OCI-LY7 (cell line): ENCODE measurements around the gene TIMD4. TPM values are rescaled to one million over a fixed set of nuclear protein-coding genes. Genes with fewer than 3 reads are reported as not detected.

Source experiments
- BruUV-seq: library from RNA; stranded (reverse); fragments of 400-500 nt; replicated peaks from 2 replicates; lab custom pipeline; 2021; lab: Mats Ljungman, UMichigan
- CTCF ChIA-PET: fragments of 300-600 bp; sonication (Branson Sonifier 250); formaldehyde crosslinking; loops from one replicate; lab custom pipeline; 2022; ENCODE audit warnings: antibody characterized with exemption; ENCODE audit not compliant: unreplicated experiment; lab: Charles Lee
- POLR2A ChIA-PET: fragments of 300-600 bp; sonication (Branson Sonifier 250); formaldehyde crosslinking; loops from one replicate; lab custom pipeline; 2022; ENCODE audit warnings: antibody characterized with exemption; lab: Charles Lee
- DNase-seq: peaks from one replicate; pipeline ENCODE4 v3.0.0-alpha.2; 2015; ENCODE audit warnings: low spot score
- H2AFZ ChIP-seq: fragments of 200-600 bp; sonication (generic), shearing (Covaris generic); 2 replicates; pipeline ENCODE4 v1.6.1; 2014; ENCODE audit warnings: mild to moderate bottlenecking, antibody characterized with exemption, low read length, moderate library complexity
- H3K27ac ChIP-seq: fragments of 200-600 bp; sonication (generic); 2 replicates; pipeline ENCODE4 v1.5.1; 2014; ENCODE audit warnings: mixed run types, low read depth, mild to moderate bottlenecking, moderate library complexity, low read length, inconsistent platforms; ENCODE audit not compliant: poor library complexity, severe bottlenecking
- H3K36me3 ChIP-seq: fragments of 200-600 bp; sonication (generic); 2 replicates; pipeline ENCODE4 v1.6.1; 2014; ENCODE audit warnings: mild to moderate bottlenecking, antibody characterized with exemption, low read length, moderate library complexity, mixed read lengths; ENCODE audit not compliant: insufficient read depth
- H3K4me1 ChIP-seq: fragments of 200-600 bp; sonication (generic); 2 replicates; pipeline ENCODE4 v1.5.1; 2014; ENCODE audit warnings: mild to moderate bottlenecking, low read length; ENCODE audit not compliant: insufficient read depth, poor library complexity, severe bottlenecking
- H3K4me2 ChIP-seq: fragments of 200-600 bp; sonication (generic); 2 replicates; pipeline ENCODE4 v1.6.1; 2014; ENCODE audit warnings: mild to moderate bottlenecking, low read length
- H3K4me3 ChIP-seq: fragments of 200-600 bp; sonication (generic); 2 replicates; pipeline ENCODE4 v1.5.1; 2014; ENCODE audit warnings: mild to moderate bottlenecking, low read depth, low read length; ENCODE audit not compliant: poor library complexity, severe bottlenecking
- H3K79me2 ChIP-seq: fragments of 200-600 bp; sonication (generic); 2 replicates; pipeline ENCODE4 v1.6.1; 2016; ENCODE audit warnings: low read depth, mild to moderate bottlenecking, low read length, moderate library complexity, mixed read lengths; ENCODE audit not compliant: insufficient read depth
- H3K9me2 ChIP-seq: fragments of 200-600 bp; sonication (generic); 2 replicates; pipeline ENCODE4 v1.6.1; 2016; ENCODE audit warnings: mild to moderate bottlenecking, low read length, mixed read lengths; ENCODE audit not compliant: insufficient read depth
- H3K9me3 ChIP-seq: fragments of 200-600 bp; sonication (generic); 2 replicates; pipeline ENCODE4 v1.6.1; 2014; ENCODE audit warnings: mild to moderate bottlenecking, mixed run types, low read length, mixed read lengths
- H4K20me1 ChIP-seq: fragments of 200-600 bp; sonication (generic); 2 replicates; pipeline ENCODE4 v1.6.1; 2014; ENCODE audit warnings: mild to moderate bottlenecking, antibody characterized with exemption, low read length, moderate library complexity, mixed read lengths; ENCODE audit not compliant: insufficient read depth
- CTCF ChIP-seq: fragments of 200-600 bp; sonication (generic); conservative IDR thresholded peaks from 2 replicates; pipeline ENCODE4 v1.5.1; 2014; ENCODE audit warnings: mild to moderate bottlenecking, antibody characterized with exemption, low read length, moderate library complexity, mixed read lengths
- EZH2phosphoT487 ChIP-seq: fragments of 200-600 bp; sonication (generic); IDR thresholded peaks from 2 replicates; pipeline ENCODE4 v1.6.1; 2018; ENCODE audit warnings: low read depth, borderline replicate concordance, mild to moderate bottlenecking, mixed run types, antibody characterized with exemption, low read length, moderate library complexity, mixed read lengths
- intact Hi-C: fragments of 100-400 bp; cut with micrococcal nuclease; formaldehyde crosslinking; loops from one replicate; pipeline ENCODE4 v1.10.0; 2022; ENCODE audit not compliant: unreplicated experiment
- total RNA-seq, 2 experiments: library from RNA; depleted of rRNA in 1 of 2; stranded (reverse); fragments of >200 nt in 1 of 2; shearing (Covaris generic) in 1 of 2; gene quantifications; 2 replicates each; pipeline ENCODE4 v1.2.3, GENCODE V29; 2014 to 2022

TIMD4 gene
- total RNA-seq, 2 experiments from 2014 or later = 1.1 to 1.3 TPM

GRCh38 chr5:156920042-156920860 is 42.8 kb downstream of the TIMD4 start:
- Histone ChIP-seq H3K27ac (peak overlapping the region; percentile 83), H3K4me3 (peak overlapping the region; percentile 7), H3K9me2 (no peaks in the 10 kb centered on the region), H3K36me3 (no peaks in the 10 kb centered on the region), H3K4me2 (peak overlapping the region; percentile 52), H3K9me3 (no peaks in the 10 kb centered on the region; the same call in 1 of the 2 replicates), H2AFZ (peak overlapping the region; percentile 71; the same call in 1 of the 2 replicates), H4K20me1 (no peaks in the 10 kb centered on the region), H3K79me2 (no peaks in the 10 kb centered on the region), H3K4me1 (peaks cover 96% of the 10 kb centered on the region)
- no peak for DNase-seq
- intact Hi-C loops = no loop called here
- TSS peak; percentile 81 for BruUV-seq
- ChIA-PET POLR2A (interaction anchor here (0.5 to 11.8 kb wide), 19 partner anchors 9 to 989 kb away, joined by 3 to 271 read pairs (median 4); no protein-coding TSS in a partner anchor), CTCF (interaction anchor here (0.9 to 2.6 kb wide), 5 partner anchors 9 to 26 kb away, joined by 3 to 11 read pairs (median 4); no protein-coding TSS in a partner anchor)
- TF ChIP-seq CTCF = no peak
- no peak for TF ChIP-seq EZH2phosphoT487

GRCh38 chr5:156918311-156918845 is 44.6 kb downstream of the TIMD4 start:
- CTCF ChIA-PET = no interaction called here
- TF ChIP-seq CTCF = no peak
- no peak for TF ChIP-seq EZH2phosphoT487
- no peaks in the 10 kb centered on the region; the same call in 1 of the 2 replicates for H3K9me3 ChIP-seq
- peak overlapping the region; percentile 83 for H3K27ac ChIP-seq
- intact Hi-C loops = no loop called here
- peak overlapping the region; percentile 67 for H2AFZ ChIP-seq
- peaks cover 96% of the 10 kb centered on the region for H3K4me1 ChIP-seq
- no peak for DNase-seq
- no peak overlapping the region for H3K4me3 ChIP-seq
- H3K79me2 ChIP-seq = no peaks in the 10 kb centered on the region
- no peaks in the 10 kb centered on the region for H3K36me3 ChIP-seq
- H3K9me2 ChIP-seq = no peaks in the 10 kb centered on the region
- POLR2A ChIA-PET = interaction anchor here (0.6 to 11.8 kb wide), 6 partner anchors 12 to 196 kb away, joined by 3 to 271 read pairs (median 8); no protein-coding TSS in a partner anchor
- peak overlapping the region; percentile 52 for H3K4me2 ChIP-seq
- no peaks in the 10 kb centered on the region for H4K20me1 ChIP-seq
- no TSS peak for BruUV-seq
